ENCODE data around the gene SHANK3.

The SHANK3 gene

DNA sequence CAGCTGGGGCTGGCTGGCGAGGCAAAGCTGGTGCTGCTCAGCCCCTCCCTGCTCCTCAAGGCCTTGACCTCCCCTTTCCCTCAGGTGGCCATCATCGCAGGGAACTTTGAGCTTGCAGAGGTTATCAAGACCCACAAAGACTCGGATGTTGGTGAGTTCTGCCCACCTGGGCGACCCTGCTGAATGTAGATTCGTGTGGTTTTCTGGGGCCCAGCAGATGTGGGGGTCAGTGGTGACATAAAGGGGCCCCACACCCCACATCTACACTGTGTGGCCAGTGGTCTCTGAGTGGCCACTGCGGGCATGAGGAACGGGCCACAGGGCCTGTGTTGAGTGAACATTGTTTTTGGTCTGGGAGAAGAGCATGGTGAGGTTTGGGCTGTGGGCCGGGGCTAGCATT is 11.9 kb downstream of the SHANK3 start:
- Histone ChIP-seq H3K27me3 (ENCODE audit: control insufficient read depth, insufficient read depth, low read length) (no peaks in the 10 kb centered on the region), H3K9ac (ENCODE audit: low read length) (no peak overlapping the region), H3K9me3 (ENCODE audit: control insufficient read depth, low read depth, low read length) (no peaks in the 10 kb centered on the region), H3K4me3 (ENCODE audit: low read length) (no peak overlapping the region), H3K36me3 (ENCODE audit: control insufficient read depth, low read depth, low read length) (no peaks in the 10 kb centered on the region), H3K4me1 (ENCODE audit: control insufficient read depth, low read depth, low read length) (no peaks in the 10 kb centered on the region), H3K27ac (ENCODE audit: low read length) (no peak overlapping the region)

DNA sequence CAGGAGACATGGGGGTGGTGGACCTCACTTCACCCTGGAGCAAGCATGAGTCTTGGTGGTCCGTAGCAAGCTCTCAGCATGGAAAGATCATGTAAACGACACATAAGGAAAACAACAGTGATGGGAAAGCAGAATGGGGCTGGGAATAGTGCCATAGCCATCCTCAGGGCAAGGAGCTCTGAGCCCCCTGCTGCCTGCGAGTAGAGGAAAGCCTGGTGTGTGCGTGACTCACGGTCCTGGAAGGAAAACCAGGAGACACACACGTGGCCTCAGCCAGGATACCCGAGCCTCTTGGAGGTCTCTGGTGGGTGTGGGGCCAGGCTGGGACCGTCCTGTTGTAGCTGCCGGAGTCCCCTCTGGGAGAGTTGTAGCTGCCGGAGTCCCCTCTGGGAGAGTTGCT is 12.4 kb downstream of the SHANK3 start:
- Histone ChIP-seq H3K27ac (ENCODE audit: low read length) (no peak overlapping the region), H3K9me3 (ENCODE audit: control insufficient read depth, low read depth, low read length) (no peaks in the 10 kb centered on the region), H3K4me3 (ENCODE audit: low read length) (no peak overlapping the region), H3K9ac (ENCODE audit: low read length) (no peak overlapping the region), H3K4me1 (ENCODE audit: control insufficient read depth, low read depth, low read length) (no peaks in the 10 kb centered on the region), H3K36me3 (ENCODE audit: control insufficient read depth, low read depth, low read length) (no peaks in the 10 kb centered on the region), H3K27me3 (ENCODE audit: control insufficient read depth, insufficient read depth, low read length) (no peaks in the 10 kb centered on the region)

DNA sequence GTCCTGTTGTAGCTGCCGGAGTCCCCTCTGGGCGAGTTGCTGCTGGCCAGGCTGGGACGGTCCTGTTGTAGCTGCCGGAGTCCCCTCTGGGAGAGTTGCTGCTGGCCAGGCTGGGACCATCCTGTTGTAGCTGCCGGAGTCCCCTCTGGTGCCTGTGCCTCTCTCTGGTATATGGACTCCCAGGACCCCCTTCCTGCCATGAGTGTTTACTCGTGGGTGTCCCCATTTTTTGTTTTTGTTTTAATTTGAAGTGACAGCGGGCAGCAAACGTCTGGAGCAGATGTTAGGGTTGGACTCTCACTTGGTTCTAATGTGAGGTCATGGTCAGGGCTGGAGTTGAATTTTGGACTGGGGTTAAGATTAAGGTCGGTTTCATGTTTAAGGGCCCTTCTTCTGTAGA is 14.2 kb downstream of the SHANK3 start:
- Histone ChIP-seq H3K36me3 (ENCODE audit: control insufficient read depth, low read depth, low read length) (no peaks in the 10 kb centered on the region), H3K27ac (ENCODE audit: low read length) (no peak overlapping the region), H3K4me1 (ENCODE audit: control insufficient read depth, low read depth, low read length) (no peaks in the 10 kb centered on the region), H3K9ac (ENCODE audit: low read length) (no peak overlapping the region), H3K9me3 (ENCODE audit: control insufficient read depth, low read depth, low read length) (no peaks in the 10 kb centered on the region), H3K27me3 (ENCODE audit: control insufficient read depth, insufficient read depth, low read length) (no peaks in the 10 kb centered on the region), H3K4me3 (ENCODE audit: low read length) (no peak overlapping the region)

DNA sequence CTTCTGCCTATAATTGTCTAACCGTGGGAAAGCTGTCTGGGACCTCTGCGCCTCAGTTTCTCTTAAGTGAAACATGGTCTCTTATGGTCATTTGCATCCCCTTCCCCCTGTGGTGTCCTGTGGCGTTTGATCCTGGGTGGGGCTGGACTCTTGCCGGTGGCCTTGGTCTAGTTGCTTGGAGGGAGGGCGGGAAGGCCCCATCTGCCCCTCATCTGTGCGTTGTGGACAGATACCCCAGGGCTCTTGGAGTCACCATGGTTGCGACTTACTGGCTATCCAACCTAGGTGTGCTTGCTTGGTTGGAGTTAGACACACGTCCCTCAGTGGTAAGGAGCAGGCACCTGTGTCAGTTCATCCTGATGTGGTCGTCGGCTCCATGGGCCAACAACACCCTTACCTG is 15.2 kb downstream of the SHANK3 start:
- Histone ChIP-seq H3K36me3 (ENCODE audit: control insufficient read depth, low read depth, low read length) (no peaks in the 10 kb centered on the region), H3K27ac (ENCODE audit: low read length) (no peak overlapping the region), H3K27me3 (ENCODE audit: control insufficient read depth, insufficient read depth, low read length) (no peaks in the 10 kb centered on the region), H3K4me3 (ENCODE audit: low read length) (no peak overlapping the region), H3K9ac (ENCODE audit: low read length) (no peak overlapping the region), H3K4me1 (ENCODE audit: control insufficient read depth, low read depth, low read length) (no peaks in the 10 kb centered on the region), H3K9me3 (ENCODE audit: control insufficient read depth, low read depth, low read length) (no peaks in the 10 kb centered on the region)

DNA sequence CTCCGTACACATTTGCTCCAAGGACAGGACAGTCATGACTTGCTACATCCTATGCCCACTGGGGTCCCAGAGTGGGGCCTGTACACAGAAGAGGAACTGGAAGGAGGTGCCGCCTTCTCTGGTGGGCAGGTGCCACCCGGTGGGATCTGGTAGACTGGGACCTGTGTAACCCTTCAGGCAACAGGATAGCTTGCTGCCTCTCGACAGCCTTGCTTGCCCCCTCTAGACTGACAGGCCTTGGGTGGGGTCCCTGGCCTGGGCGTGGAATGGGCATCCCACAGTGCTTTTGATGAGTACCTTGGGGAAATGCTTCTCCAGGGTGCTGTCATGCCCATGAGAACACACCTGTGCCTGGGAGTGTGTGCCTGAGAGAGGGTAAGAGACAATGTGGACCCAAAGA is 15.8 kb downstream of the SHANK3 start:
- no peaks in the 10 kb centered on the region for H3K36me3 ChIP-seq (ENCODE audit: control insufficient read depth, low read depth, low read length)
- H3K4me1 ChIP-seq (ENCODE audit: control insufficient read depth, low read depth, low read length) = no peaks in the 10 kb centered on the region
- H3K9ac ChIP-seq (ENCODE audit: low read length) = no peak overlapping the region
- H3K9me3 ChIP-seq (ENCODE audit: control insufficient read depth, low read depth, low read length) = no peaks in the 10 kb centered on the region
- no peak overlapping the region for H3K27ac ChIP-seq (ENCODE audit: low read length)
- no peaks in the 10 kb centered on the region for H3K27me3 ChIP-seq (ENCODE audit: control insufficient read depth, insufficient read depth, low read length)
- H3K4me3 ChIP-seq (ENCODE audit: low read length) = no peak overlapping the region

DNA sequence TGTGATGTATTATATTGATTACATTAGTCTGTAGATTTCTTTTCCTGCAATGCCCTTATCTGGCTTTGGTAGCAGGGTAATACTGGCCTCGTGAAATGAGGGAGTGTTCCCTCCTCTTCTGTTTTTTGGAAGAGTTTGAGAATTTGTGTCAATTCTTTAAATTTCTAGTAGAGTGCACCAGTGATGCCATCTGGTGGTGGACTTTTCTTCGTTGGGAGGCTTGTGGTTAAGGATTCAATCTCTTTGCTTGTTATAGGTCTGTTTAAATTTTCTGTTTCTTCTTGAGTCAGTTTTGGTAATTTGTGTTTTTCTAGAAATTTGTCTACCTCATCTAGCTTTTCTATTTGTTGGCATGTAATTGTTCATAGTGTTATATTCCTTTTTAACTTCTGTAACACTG is 18.9 kb downstream of the SHANK3 start:
- H3K9ac ChIP-seq (ENCODE audit: low read length) = no peak overlapping the region
- H3K4me3 ChIP-seq (ENCODE audit: low read length) = no peak overlapping the region
- no peaks in the 10 kb centered on the region for H3K4me1 ChIP-seq (ENCODE audit: control insufficient read depth, low read depth, low read length)
- no peak overlapping the region for H3K27ac ChIP-seq (ENCODE audit: low read length)
- H3K27me3 ChIP-seq (ENCODE audit: control insufficient read depth, insufficient read depth, low read length) = no peaks in the 10 kb centered on the region
- H3K36me3 ChIP-seq (ENCODE audit: control insufficient read depth, low read depth, low read length) = no peaks in the 10 kb centered on the region
- H3K9me3 ChIP-seq (ENCODE audit: control insufficient read depth, low read depth, low read length) = no peaks in the 10 kb centered on the region

DNA sequence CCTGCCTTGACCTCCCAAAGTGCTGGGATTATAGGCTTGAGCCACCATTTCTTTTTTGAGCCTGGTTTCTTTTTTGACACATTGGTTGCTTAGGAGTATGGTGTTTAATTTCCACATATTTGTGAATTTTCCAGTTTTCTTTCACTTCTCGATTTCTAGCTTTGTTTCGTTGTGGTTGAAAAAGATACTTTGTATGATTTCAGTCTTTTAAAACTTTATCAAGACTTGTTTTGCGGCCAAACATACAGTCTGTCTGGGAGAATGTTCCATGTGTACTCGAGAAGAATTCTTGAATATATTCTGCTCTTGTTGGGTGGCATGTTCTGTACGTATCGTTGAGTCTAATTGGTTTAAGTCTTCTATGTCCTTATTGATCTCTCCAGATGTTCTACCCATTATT is 20.8 kb downstream of the SHANK3 start:
- H3K36me3 ChIP-seq (ENCODE audit: control insufficient read depth, low read depth, low read length) = no peaks in the 10 kb centered on the region
- no peaks in the 10 kb centered on the region for H3K4me1 ChIP-seq (ENCODE audit: control insufficient read depth, low read depth, low read length)
- no peak overlapping the region for H3K4me3 ChIP-seq (ENCODE audit: low read length)
- H3K9me3 ChIP-seq (ENCODE audit: control insufficient read depth, low read depth, low read length) = no peaks in the 10 kb centered on the region
- H3K9ac ChIP-seq (ENCODE audit: low read length) = no peak overlapping the region
- H3K27ac ChIP-seq (ENCODE audit: low read length) = no peak overlapping the region
- H3K27me3 ChIP-seq (ENCODE audit: control insufficient read depth, insufficient read depth, low read length) = peaks cover 9% of the 10 kb centered on the region

DNA sequence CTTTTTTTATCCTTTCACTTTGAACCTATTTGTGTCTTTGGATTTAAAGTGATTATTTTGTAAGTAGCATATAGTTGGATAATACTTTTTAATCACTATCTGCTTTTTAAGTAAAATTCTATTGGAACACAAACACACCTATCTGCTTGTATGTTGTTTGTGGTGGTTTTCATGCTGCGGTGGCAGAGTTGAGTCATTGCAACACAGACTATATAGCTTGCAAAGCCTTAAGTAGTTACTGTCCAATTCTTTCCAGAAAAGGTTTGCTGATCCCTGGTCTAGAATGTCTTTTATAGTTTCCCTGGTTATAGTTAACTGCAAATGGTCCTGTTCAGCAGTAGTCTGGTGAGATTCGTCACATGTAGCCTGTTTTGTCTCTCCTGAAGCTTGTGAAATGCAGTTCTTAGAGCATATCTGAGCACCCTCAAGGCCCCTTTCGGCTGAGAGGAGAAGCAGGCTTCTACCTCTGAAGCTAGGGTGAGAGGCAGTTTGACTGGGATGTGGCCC is 21.5 kb downstream of the SHANK3 start:
- H3K36me3 ChIP-seq (ENCODE audit: control insufficient read depth, low read depth, low read length) = no peaks in the 10 kb centered on the region
- peaks cover 16% of the 10 kb centered on the region for H3K27me3 ChIP-seq (ENCODE audit: control insufficient read depth, insufficient read depth, low read length)
- H3K9me3 ChIP-seq (ENCODE audit: control insufficient read depth, low read depth, low read length) = no peaks in the 10 kb centered on the region
- no peak overlapping the region for H3K27ac ChIP-seq (ENCODE audit: low read length)
- no peak overlapping the region for H3K4me3 ChIP-seq (ENCODE audit: low read length)
- no peak overlapping the region for H3K9ac ChIP-seq (ENCODE audit: low read length)
- H3K4me1 ChIP-seq (ENCODE audit: control insufficient read depth, low read depth, low read length) = no peaks in the 10 kb centered on the region

DNA sequence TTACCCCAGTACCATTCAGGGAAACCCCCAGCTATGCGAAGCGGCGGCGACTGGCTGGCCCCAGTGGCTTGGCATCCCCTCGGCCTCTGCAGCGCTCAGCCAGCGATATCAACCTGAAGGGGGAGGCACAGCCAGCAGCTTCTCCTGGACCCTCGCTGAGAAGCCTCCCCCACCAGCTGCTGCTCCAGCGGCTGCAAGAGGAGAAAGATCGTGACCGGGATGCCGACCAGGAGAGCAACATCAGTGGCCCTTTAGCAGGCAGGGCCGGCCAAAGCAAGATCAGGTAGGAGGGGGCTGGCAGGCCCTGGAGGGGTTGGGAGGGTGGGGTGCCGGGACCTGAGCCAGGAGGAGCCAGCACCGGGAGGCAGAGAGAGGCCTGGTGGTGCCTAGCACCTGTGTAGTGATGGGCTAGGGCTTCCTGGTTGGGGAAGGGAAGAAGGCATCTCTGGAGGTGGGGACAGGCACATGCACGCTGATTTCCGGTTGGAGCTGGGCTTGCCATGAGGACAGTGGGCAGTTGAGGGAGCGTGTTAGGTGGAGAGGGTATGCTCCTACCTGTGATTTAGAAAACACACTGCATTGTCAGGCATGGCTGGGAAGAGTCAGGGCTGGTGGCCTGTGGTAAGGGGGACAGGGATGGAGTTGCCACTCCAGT is 22.3 kb downstream of the SHANK3 start:
- Histone ChIP-seq H3K9ac (ENCODE audit: low read length) (no peak overlapping the region), H3K36me3 (ENCODE audit: control insufficient read depth, low read depth, low read length) (no peaks in the 10 kb centered on the region), H3K4me1 (ENCODE audit: control insufficient read depth, low read depth, low read length) (no peaks in the 10 kb centered on the region), H3K27ac (ENCODE audit: low read length) (no peak overlapping the region), H3K27me3 (ENCODE audit: control insufficient read depth, insufficient read depth, low read length) (peaks cover 17% of the 10 kb centered on the region), H3K4me3 (ENCODE audit: low read length) (no peak overlapping the region), H3K9me3 (ENCODE audit: control insufficient read depth, low read depth, low read length) (no peaks in the 10 kb centered on the region)

DNA sequence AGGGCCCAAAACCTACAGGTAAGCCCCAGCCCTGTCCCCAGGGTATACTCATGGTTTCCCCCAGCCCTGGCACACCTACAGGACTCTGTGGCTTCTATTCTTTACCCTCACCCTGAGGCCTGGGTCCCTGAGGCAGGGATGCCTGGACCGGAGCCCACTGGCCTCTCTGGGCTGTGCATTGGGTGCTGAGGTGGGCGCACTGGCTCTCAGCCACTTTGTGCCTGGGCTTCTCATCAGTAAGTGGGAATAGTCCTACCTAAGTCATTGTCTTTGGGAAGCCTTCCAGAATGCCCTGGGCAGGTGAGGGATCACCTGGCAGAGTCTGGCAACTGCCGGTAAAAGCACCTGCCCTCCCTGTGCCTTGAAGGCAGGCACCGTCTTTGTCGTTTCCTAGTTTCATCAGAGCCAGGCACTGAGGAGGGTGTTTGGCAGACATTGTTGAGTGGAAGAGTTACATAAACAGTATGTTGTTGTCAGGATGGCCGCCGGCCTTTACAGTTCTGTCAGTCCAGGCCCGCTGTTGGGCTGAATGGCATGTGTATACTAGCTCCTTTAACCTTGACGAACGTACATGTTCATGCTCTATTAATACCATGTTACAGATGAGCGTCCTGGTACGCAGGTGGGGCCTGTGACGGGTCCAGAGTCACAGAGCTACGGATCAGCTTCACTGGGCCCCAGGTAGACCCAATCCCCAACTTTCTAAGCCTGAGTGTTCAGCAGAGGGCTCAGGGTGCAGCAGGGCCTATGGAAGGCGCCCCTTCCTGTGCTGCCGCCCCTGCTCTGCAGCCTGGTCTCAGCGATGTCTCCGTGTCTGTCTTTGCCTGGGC is 23.0 kb downstream of the SHANK3 start:
- Histone ChIP-seq H3K36me3 (ENCODE audit: control insufficient read depth, low read depth, low read length) (no peaks in the 10 kb centered on the region), H3K4me1 (ENCODE audit: control insufficient read depth, low read depth, low read length) (no peaks in the 10 kb centered on the region), H3K9me3 (ENCODE audit: control insufficient read depth, low read depth, low read length) (no peaks in the 10 kb centered on the region), H3K27me3 (ENCODE audit: control insufficient read depth, insufficient read depth, low read length) (peaks cover 17% of the 10 kb centered on the region), H3K9ac (ENCODE audit: low read length) (no peak overlapping the region), H3K4me3 (ENCODE audit: low read length) (no peak overlapping the region), H3K27ac (ENCODE audit: low read length) (no peak overlapping the region)

DNA sequence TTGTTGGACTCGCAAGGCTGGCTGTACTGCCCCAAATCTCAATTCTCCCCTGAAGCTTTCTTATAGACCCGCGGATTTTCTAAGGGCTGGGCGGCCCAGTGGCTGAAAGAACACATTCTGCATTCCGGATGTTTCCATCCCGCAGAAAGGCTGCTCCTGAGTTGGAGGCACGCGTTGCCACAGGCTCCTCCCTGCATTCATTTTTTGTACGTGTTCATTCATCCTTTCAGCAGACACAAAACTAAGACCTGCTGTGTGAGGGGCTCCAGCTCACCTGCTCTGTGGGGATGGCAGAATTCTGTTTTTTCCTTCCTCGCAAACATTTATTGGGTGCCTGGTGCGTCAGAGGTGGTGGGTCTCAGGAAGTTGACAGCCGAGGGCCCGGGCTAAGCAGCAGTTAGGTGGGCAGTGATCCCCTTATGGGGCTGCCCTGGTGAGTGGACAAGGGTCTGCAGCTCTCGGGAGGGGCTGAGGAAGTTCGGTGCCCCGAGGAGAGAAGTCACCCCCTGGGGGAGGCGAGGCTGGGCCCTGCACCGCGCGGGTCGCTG is 23.7 kb downstream of the SHANK3 start:
- Histone ChIP-seq H3K27me3 (ENCODE audit: control insufficient read depth, insufficient read depth, low read length) (peaks cover 17% of the 10 kb centered on the region), H3K27ac (ENCODE audit: low read length) (no peak overlapping the region), H3K4me3 (ENCODE audit: low read length) (no peak overlapping the region), H3K36me3 (ENCODE audit: control insufficient read depth, low read depth, low read length) (no peaks in the 10 kb centered on the region), H3K9ac (ENCODE audit: low read length) (no peak overlapping the region), H3K4me1 (ENCODE audit: control insufficient read depth, low read depth, low read length) (no peaks in the 10 kb centered on the region), H3K9me3 (ENCODE audit: control insufficient read depth, low read depth, low read length) (no peaks in the 10 kb centered on the region)
